ENCODE results near the gene MRTFA. TPM values are rescaled to one million over a fixed set of nuclear protein-coding genes. Genes with fewer than 3 reads are reported as not detected.

The MRTFA gene
- polyA plus RNA-seq, 1 of the 3 experiments (the other 2 are of a cell fraction), result 5.8 TPM

GRCh38 chr22:40653361-40653760, 16.8 kb upstream of the MRTFA start:
- Histone ChIP-seq H3K27me3 (ENCODE audit: insufficient read depth) (no peaks in the 10 kb centered on the region), H4K20me1 (ENCODE audit: insufficient read depth) (no peaks in the 10 kb centered on the region), H3K36me3 (replicated peaks in 1 of 2; ENCODE audit: control insufficient read depth in 1 of 2, insufficient read depth in 2 of 2, low read length in 1 of 2) (no peaks in the 10 kb centered on the region), H3K4me3 (ENCODE audit: low read depth in 2 of 2, low read length in 1 of 2) (no peak overlapping the region), H2AFZ (ENCODE audit: low read depth) (no peak overlapping the region), H3K27ac (ENCODE audit: low read depth in 2 of 2, low read length in 1 of 2) (no peak overlapping the region), H3K9me3 (no peaks in the 10 kb centered on the region), H3K4me2 (no peak overlapping the region), H3K79me2 (ENCODE audit: insufficient read depth) (no peaks in the 10 kb centered on the region), H3K4me1 (ENCODE audit: control insufficient read depth in 1 of 2, insufficient read depth in 2 of 2, low read depth in 1 of 2, low read length in 1 of 2) (peaks cover 21 to 23% of the 10 kb centered on the region in 2 experiments; a peak in 2 of 4 replicates), H3K9me2 (no peaks in the 10 kb centered on the region), H3F3A (replicated peaks; ENCODE audit: insufficient read depth) (peaks cover 9% of the 10 kb centered on the region), H3K9ac (no peak overlapping the region)
- ChIA-PET CTCF (interaction anchor here (1.2 kb wide), 1 partner anchor 30 kb away, joined by 3 read pairs; no protein-coding TSS in a partner anchor), POLR2A (no interaction called here)
- TF ChIP-seq USF1 (IDR thresholded peaks at IDR 0.05; ENCODE audit: borderline replicate concordance, low read depth) (no peak), EP300 (IDR thresholded peaks at IDR 0.05; ENCODE audit: borderline replicate concordance in 1 of 2, low read depth in 1 of 2, low read length in 1 of 2) (no peak), NFIC (IDR thresholded peaks at IDR 0.05; ENCODE audit: borderline replicate concordance) (no peak), CHD2 (IDR thresholded peaks at IDR 0.05; ENCODE audit: low read length, partially characterized antibody) (no peak), TAF1 (IDR thresholded peaks at IDR 0.05; ENCODE audit: borderline replicate concordance, low read depth, low read length) (no peak), ELF1 (IDR thresholded peaks at IDR 0.05) (no peak), FOXJ3 (CRISPR knock-in tag; IDR thresholded peaks at IDR 0.05) (no peak), MAX (IDR thresholded peaks at IDR 0.05; ENCODE audit: low read depth) (no peak), YY1 (IDR thresholded peaks at IDR 0.05; ENCODE audit: low read depth) (no peak), FOSL2 (IDR thresholded peaks at IDR 0.05; ENCODE audit: borderline replicate concordance, low read depth) (no peak), POLR2AphosphoS5 (IDR thresholded peaks at IDR 0.05; ENCODE audit: low read depth, low read length) (no peak), SMC3 (IDR thresholded peaks at IDR 0.05; ENCODE audit: low read depth, low read length) (no peak), RCOR1 (IDR thresholded peaks at IDR 0.05; ENCODE audit: low read length) (no peak), RAD21 (IDR thresholded peaks at IDR 0.05; ENCODE audit: low read length) (no peak), RXRA (IDR thresholded peaks at IDR 0.05; ENCODE audit: borderline replicate concordance, low read depth) (no peak), GATA2 (CRISPR knock-in tag; IDR thresholded peaks at IDR 0.05) (no peak), CTCF (IDR thresholded peaks at IDR 0.05) (no peak), EZH2phosphoT487 (IDR thresholded peaks at IDR 0.05; ENCODE audit: borderline replicate concordance, low read depth) (no peak), JUND (IDR thresholded peaks at IDR 0.05) (no peak)
- 100% methylated on average over 6 of the region's 9 CpGs for WGBS (ENCODE audit: low lambda C conversion rate)
- DNase-seq, result no peak

Data from SK-N-SH (cell line).